H1 (cell line): Measurements from ENCODE around the gene TPBG. TPM values are rescaled to one million over a fixed set of nuclear protein-coding genes. Genes with fewer than 3 reads are reported as not detected.

Experiments used
- CTCF ChIA-PET: fragments of 300-600 bp; sonication (Branson Sonifier 250); formaldehyde crosslinking; loops from one replicate; lab custom pipeline; 2021; ENCODE audit not compliant: partially characterized antibody; lab: Charles Lee
- POLR2A ChIA-PET: fragments of 300-600 bp; sonication (Branson Sonifier 250); formaldehyde crosslinking; loops from one replicate; lab custom pipeline; 2021; ENCODE audit warnings: inconsistent platforms; ENCODE audit not compliant: partially characterized antibody; lab: Charles Lee
- DNase-seq, 2 experiments: peaks; one replicate each; pipeline versions ENCODE4 v3.0.0 to v3.0.0-alpha.2; 2010 to 2022; ENCODE audit warnings: low spot score in 2 of 2, low read depth in 1 of 2, mixed read lengths in 1 of 2
- FAIRE-seq: peaks from 2 replicates; lab custom pipeline; 2011; peaks lifted over from hg19 to GRCh38; lab: Jason Lieb, UNC
- H2AFZ ChIP-seq: 2 replicates; pipeline ENCODE4 v1.8.1; 2012; ENCODE audit warnings: low read length, inconsistent platforms
- H2AK5ac ChIP-seq: 2 replicates; pipeline ENCODE4 v1.6.1; 2013; ENCODE audit warnings: low read depth, low read length
- H2BK120ac ChIP-seq: replicated peaks from 2 replicates; pipeline ENCODE3; 2013; ENCODE audit warnings: low read depth, low read length, inconsistent platforms
- H2BK12ac ChIP-seq: 2 replicates; pipeline ENCODE4 v1.6.1; 2013; ENCODE audit warnings: low read depth, low read length
- H2BK15ac ChIP-seq: 2 replicates; pipeline ENCODE4 v1.6.1; 2013; ENCODE audit warnings: low read length
- H2BK20ac ChIP-seq: 2 replicates; pipeline ENCODE4 v1.6.1; 2013; ENCODE audit warnings: low read length
- H2BK5ac ChIP-seq: 2 replicates; pipeline ENCODE4 v1.6.1; 2013; ENCODE audit warnings: low read depth, low read length
- H3K14ac ChIP-seq: 2 replicates; pipeline ENCODE4 v1.6.1; 2013; ENCODE audit warnings: inconsistent platforms; ENCODE audit not compliant: insufficient read length
- H3K18ac ChIP-seq: 2 replicates; pipeline ENCODE4 v1.6.1; 2013; ENCODE audit warnings: low read length; ENCODE audit errors: extremely low read depth
- H3K23ac ChIP-seq: 2 replicates; pipeline ENCODE4 v1.6.1; 2013; ENCODE audit warnings: inconsistent platforms; ENCODE audit not compliant: insufficient read length
- H3K23me2 ChIP-seq: 2 replicates; pipeline ENCODE4 v1.6.1; 2013; ENCODE audit warnings: low read depth, low read length
- H3K27ac ChIP-seq: 2 replicates; pipeline ENCODE4 v1.6.1; 2011; ENCODE audit warnings: low read depth, low read length, inconsistent platforms
- H3K27me3 ChIP-seq, 4 experiments: replicated peaks in 1 of 4; 1 replicate in 1 of 4; 2 replicates in 3 of 4; pipeline versions ENCODE4 v1.6.1 to v1.8.1; 2011 to 2013; ENCODE audit warnings: low read length in 3 of 4, mild to moderate bottlenecking in 3 of 4, inconsistent platforms in 2 of 4, mixed read lengths in 2 of 4, moderate library complexity in 1 of 4; ENCODE audit not compliant: control insufficient read depth in 3 of 4, insufficient read depth in 3 of 4; ENCODE audit errors: extremely low read depth in 1 of 4
- H3K36me3 ChIP-seq, 4 experiments: 2 replicates each; pipeline versions ENCODE4 v1.6.1 to v1.8.1; 2011 to 2013; ENCODE audit warnings: mild to moderate bottlenecking in 4 of 4, low read length in 3 of 4, moderate library complexity in 2 of 4, control low read depth in 1 of 4, inconsistent platforms in 1 of 4; ENCODE audit not compliant: insufficient read depth in 4 of 4, control insufficient read depth in 2 of 4
- H3K4ac ChIP-seq: replicated peaks from 2 replicates; pipeline ENCODE3; 2013; ENCODE audit warnings: low read length, low read depth, mixed read lengths, inconsistent platforms; ENCODE audit not compliant: insufficient read length
- H3K4me1 ChIP-seq, 4 experiments: replicated peaks in 1 of 4; 1 replicate in 1 of 4; 2 replicates in 3 of 4; pipeline versions ENCODE4 v1.6.1 to v1.8.1; 2011 to 2013; ENCODE audit warnings: low read length in 3 of 4, inconsistent platforms in 2 of 4, mixed read lengths in 1 of 4; ENCODE audit not compliant: insufficient read depth in 4 of 4, control insufficient read depth in 3 of 4
- H3K4me2 ChIP-seq, 2 experiments: 2 replicates each; pipeline versions ENCODE4 v1.6.1 to v1.8.1; 2011 to 2013; ENCODE audit warnings: low read depth in 2 of 2, low read length in 2 of 2, control low read depth in 1 of 2, inconsistent platforms in 1 of 2, mild to moderate bottlenecking in 1 of 2; ENCODE audit not compliant: insufficient read depth in 1 of 2
- H3K4me3 ChIP-seq, 4 experiments: fragments of 200-600, 300-600 bp in 1 of 4; sonication (generic), shearing (Covaris generic), sonication (Bioruptor Twin) in 1 of 4; 2 replicates each; pipeline versions ENCODE4 v1.5.1 to v1.8.1; 2011 to 2016; ENCODE audit warnings: low read length in 4 of 4, low read depth in 3 of 4, control low read depth in 2 of 4, inconsistent platforms in 2 of 4, mild to moderate bottlenecking in 2 of 4, mixed read lengths in 1 of 4, moderate library complexity in 1 of 4; ENCODE audit not compliant: insufficient read depth in 2 of 4; ENCODE audit errors: extremely low read depth in 1 of 4
- H3K56ac ChIP-seq: replicated peaks from 2 replicates; pipeline ENCODE3; 2013; ENCODE audit warnings: low read depth, mild to moderate bottlenecking, mixed read lengths, low read length, inconsistent platforms; ENCODE audit not compliant: insufficient read length
- H3K79me1 ChIP-seq: 2 replicates; pipeline ENCODE4 v1.6.1; 2013; ENCODE audit warnings: low read depth, low read length, control low read depth
- H3K79me2 ChIP-seq, 2 experiments: 2 replicates each; pipeline versions ENCODE4 v1.6.1 to v1.8.1; 2012 to 2013; ENCODE audit warnings: low read length in 2 of 2, mild to moderate bottlenecking in 2 of 2, inconsistent platforms in 1 of 2; ENCODE audit not compliant: insufficient read depth in 2 of 2, control insufficient read depth in 1 of 2
- H3K9ac ChIP-seq, 4 experiments: replicated peaks in 1 of 4; 1 replicate in 1 of 4; 2 replicates in 3 of 4; pipeline versions ENCODE4 v1.6.1 to v1.8.1; 2011 to 2013; ENCODE audit warnings: low read depth in 3 of 4, low read length in 3 of 4, control low read depth in 2 of 4, mild to moderate bottlenecking in 2 of 4, moderate library complexity in 2 of 4, inconsistent platforms in 1 of 4; ENCODE audit errors: extremely low read depth in 1 of 4
- H3K9me3 ChIP-seq, 2 experiments: 2 replicates each; pipeline versions ENCODE4 v1.6.1 to v1.8.1; 2012 to 2013; ENCODE audit warnings: mild to moderate bottlenecking in 2 of 2, moderate library complexity in 2 of 2, control low read depth in 1 of 2, inconsistent platforms in 1 of 2, low read depth in 1 of 2, low read length in 1 of 2, mixed read lengths in 1 of 2; ENCODE audit not compliant: insufficient read depth in 2 of 2
- H4K20me1 ChIP-seq, 2 experiments: replicated peaks in 1 of 2; 2 replicates each; pipeline versions ENCODE3 to v1.8.1; 2011 to 2013; ENCODE audit warnings: inconsistent platforms in 2 of 2, low read length in 2 of 2, mild to moderate bottlenecking in 1 of 2; ENCODE audit not compliant: insufficient read depth in 2 of 2, control insufficient read depth in 1 of 2
- H4K5ac ChIP-seq: 2 replicates; pipeline ENCODE4 v1.6.1; 2013; ENCODE audit warnings: low read length, low read depth, mixed read lengths, inconsistent platforms; ENCODE audit not compliant: insufficient read length
- H4K8ac ChIP-seq: 2 replicates; pipeline ENCODE4 v1.8.0; 2013; ENCODE audit warnings: mild to moderate bottlenecking, moderate library complexity, low read length, inconsistent platforms; ENCODE audit not compliant: insufficient read depth; ENCODE audit errors: extremely low read depth
- H4K91ac ChIP-seq: replicated peaks from 2 replicates; pipeline ENCODE3; 2013; ENCODE audit warnings: low read length, mixed read lengths, inconsistent platforms; ENCODE audit not compliant: insufficient read length
- ASH2L ChIP-seq: fragments of 200-600, 300-600 bp; sonication (generic); IDR thresholded peaks from one replicate; pipeline ENCODE4 v1.7.1; 2017; ENCODE audit warnings: low read length
- ATF3 ChIP-seq: IDR thresholded peaks from 2 replicates; pipeline ENCODE4 v1.6.1; 2011; ENCODE audit warnings: low read depth, mild to moderate bottlenecking, low read length; ENCODE audit not compliant: insufficient read depth
- CBX5 ChIP-seq: fragments of 300-800, 300-1000 bp; sonication (generic); IDR thresholded peaks from 2 replicates; pipeline ENCODE4 v1.7.1; 2016; ENCODE audit warnings: antibody characterized with exemption, low read length, low read depth
- CHD2 ChIP-seq: IDR thresholded peaks from 2 replicates; pipeline ENCODE4 v1.6.1; 2012; ENCODE audit warnings: low read length, improper control_type of control experiment
- CREB1 ChIP-seq: IDR thresholded peaks from 2 replicates; pipeline ENCODE4 v1.6.1; 2012; ENCODE audit warnings: inconsistent platforms
- JUND ChIP-seq: IDR thresholded peaks from 2 replicates; pipeline ENCODE4 v1.6.1; 2011; ENCODE audit warnings: mild to moderate bottlenecking, improper control_type of control experiment, low read length
- NANOG ChIP-seq: IDR thresholded peaks from 2 replicates; pipeline ENCODE4 v1.6.1; 2011; ENCODE audit warnings: low read length, low read depth, mild to moderate bottlenecking, inconsistent platforms; ENCODE audit not compliant: insufficient read depth, poor library complexity, severe bottlenecking
- POLR2A ChIP-seq, 2 experiments: IDR thresholded peaks; 1 replicate in 1 of 2; 2 replicates in 1 of 2; pipeline ENCODE4 v1.6.1; 2011; ENCODE audit warnings: low read depth in 2 of 2, low read length in 2 of 2, mild to moderate bottlenecking in 2 of 2; ENCODE audit errors: control extremely low read depth in 1 of 2
- RAD21 ChIP-seq, 2 experiments: IDR thresholded peaks in 1 of 2; conservative IDR thresholded peaks in 1 of 2; 2 replicates each; pipeline ENCODE4 v1.6.1; 2011; ENCODE audit warnings: low read depth in 2 of 2, low read length in 2 of 2, improper control_type of control experiment in 1 of 2, inconsistent platforms in 1 of 2, mild to moderate bottlenecking in 1 of 2, moderate library complexity in 1 of 2
- RBBP5 ChIP-seq: IDR thresholded peaks from 2 replicates; pipeline ENCODE4 v1.7.1; 2012; ENCODE audit warnings: low read depth, mild to moderate bottlenecking, inconsistent platforms, low read length, moderate library complexity, borderline replicate concordance
- RFX5 ChIP-seq: IDR thresholded peaks from 2 replicates; pipeline ENCODE4 v1.6.1; 2011; ENCODE audit warnings: low read depth, low read length, improper control_type of control experiment, borderline replicate concordance
- TCF12 ChIP-seq: IDR thresholded peaks from 2 replicates; pipeline ENCODE4 v1.6.1; 2011; ENCODE audit warnings: low read depth, mild to moderate bottlenecking, low read length
- ZNF274 ChIP-seq: IDR thresholded peaks from 2 replicates; pipeline ENCODE4 v1.7.0; 2012; ENCODE audit warnings: low read length, borderline replicate concordance; ENCODE audit errors: extremely low read depth
- WGBS, 2 experiments: shearing (Covaris generic) in 1 of 2; methylation state at CpG; one replicate each; pipeline versions ENCODE4 v1.1.6 to v1.1.7; 2013 to 2015; ENCODE audit warnings: low lambda C conversion rate in 2 of 2, mixed read lengths in 2 of 2, inconsistent platforms in 1 of 2, low coverage in 1 of 2, missing lambda C conversion rate in 1 of 2; ENCODE audit not compliant: insufficient replicate concordance in 2 of 2, insufficient coverage in 1 of 2, insufficient read length in 1 of 2; ENCODE audit errors: extremely low coverage in 1 of 2, missing lambda C conversion rate in 1 of 2; 5-methylcytosine and 5-hydroxymethylcytosine counted together
- polyA plus RNA-seq, 7 experiments: library from polyadenylated mRNA; depleted of rRNA in 3 of 7; stranded (reverse) in 5 of 7; unstranded in 2 of 7; fragments of >200 nt in 5 of 7; fragments of 200-250 nt in 2 of 7; gene quantifications; 1 replicate in 5 of 7; 2 replicates in 1 of 7; 4 replicates in 1 of 7; pipeline versions ENCODE4 v1.2.1 to v1.2.3, GENCODE V29; 2011 to 2013; ENCODE audit warnings: missing spikeins in 2 of 7, mixed read lengths in 2 of 7
- total RNA-seq: library from RNA; stranded (reverse); fragmentation: NEBNext Ultra II Directional; extraction: Animal tissue kit (Norgen Biotek cat#: 25700); gene quantifications from 2 replicates; pipeline ENCODE4 v1.2.1, GENCODE V29; 2021

The TPBG gene
- total and polyA plus RNA-seq, 2 of the 8 experiments (the other 6 are each of a cell fraction or from before 2014, with no cell fraction given) = 28.4 to 33.6 TPM

GRCh38 chr6:82360552-82360951 is 3.1 kb upstream of the TPBG start:
- no peak for FAIRE-seq
- WGBS, 2 experiments = 98% methylated on average over 2 of the region's 2 CpGs; no CpG with 5 or more reads in 1 of the 2 experiments
- POLR2A ChIA-PET = no interaction called here
- TF ChIP-seq ATF3 (no peak), JUND (no peak), CBX5 (no peak), NANOG (no peak), TCF12 (no peak), RFX5 (no peak), CREB1 (no peak), RBBP5 (no peak), POLR2A (IDR thresholded peaks at IDR 0.05; ENCODE audit: control extremely low read depth in 1 of 2, low read depth in 2 of 2, low read length in 2 of 2) (no peak), ZNF274 (no peak), RAD21 (IDR thresholded peaks at IDR 0.05 in 1 of 2, conservative IDR thresholded peaks at IDR 0.05 in 1 of 2; ENCODE audit: low read depth in 2 of 2, low read length in 2 of 2) (no peak), ASH2L (no peak), CHD2 (no peak)

More at GRCh38 chr6:82360552-82360951, 3.1 kb upstream of the TPBG start:
- no peaks in the 10 kb centered on the region for H3K27me3 ChIP-seq
- CTCF ChIA-PET = no interaction called here
- no peak overlapping the region for H3K23ac ChIP-seq
- H2BK20ac ChIP-seq = no peak overlapping the region
- no peak overlapping the region for H3K4me2 ChIP-seq
- no peak overlapping the region for H2BK120ac ChIP-seq
- H3K9ac ChIP-seq = no peak overlapping the region
- H4K91ac ChIP-seq = no peak overlapping the region
- peaks cover under 1 to 6% (median 3%) of the 10 kb centered on the region in 4 experiments; a peak in 6 of 7 replicates for H3K4me1 ChIP-seq
- H4K5ac ChIP-seq = no peak overlapping the region
- H2BK5ac ChIP-seq = no peak overlapping the region
- H3K18ac ChIP-seq = no peak overlapping the region
- H2AFZ ChIP-seq = no peak overlapping the region
- H3K79me2 ChIP-seq = peaks cover 0 to under 1% of the 10 kb centered on the region in 2 experiments; a peak in 2 of 4 replicates
- peaks cover 10% of the 10 kb centered on the region; the same call in 1 of the 2 replicates for H3K23me2 ChIP-seq
- H3K79me1 ChIP-seq = no peaks in the 10 kb centered on the region
- no peaks in the 10 kb centered on the region for H3K9me3 ChIP-seq
- H3K56ac ChIP-seq = no peak overlapping the region
- peaks cover 0 to under 1% of the 10 kb centered on the region in 2 experiments for H4K20me1 ChIP-seq
- no peak overlapping the region for H3K27ac ChIP-seq
- H3K36me3 ChIP-seq = no peaks in the 10 kb centered on the region
- H3K4ac ChIP-seq = no peak overlapping the region
- no peak overlapping the region for H2AK5ac ChIP-seq
- H2BK15ac ChIP-seq = no peak overlapping the region
- H3K4me3 ChIP-seq = no peak overlapping the region
- H4K8ac ChIP-seq = no peak overlapping the region
- H3K14ac ChIP-seq = no peak overlapping the region
- DNase-seq = no peak
- H2BK12ac ChIP-seq = no peak overlapping the region
